Ovary (tissue), 9 donors: Measurements from ENCODE around the gene EEF1A2. TPM values are rescaled to one million over a fixed set of nuclear protein-coding genes. Genes with fewer than 3 reads are reported as not detected.

ENCODE experiments used
- DNase-seq, 5 donors: peaks; one replicate each; pipeline ENCODE4 v3.0.0-alpha.2; 2019 to 2020
- H3K27ac ChIP-seq, 2 donors: fragments of 200-600 bp; one replicate each; pipeline versions ENCODE4 v1.5.1 to v1.8.0; 2019 to 2022
- H3K27me3 ChIP-seq: fragments of 200-600 bp; one replicate; pipeline ENCODE4 v1.8.0; 2022
- H3K36me3 ChIP-seq: fragments of 200-600 bp; sonication (generic); one replicate; pipeline ENCODE4 v1.5.1; 2019
- H3K4me1 ChIP-seq: one replicate; pipeline ENCODE4 v1.8.1; 2013; ENCODE audit warnings: mild to moderate bottlenecking, moderate library complexity; ENCODE audit not compliant: insufficient read depth
- H3K4me3 ChIP-seq: fragments of 200-600 bp; sonication (generic); one replicate; pipeline ENCODE4 v1.5.1; 2017
- H3K9me3 ChIP-seq, 2 donors: fragments of 200-600 bp in 1 of 2; sonication (generic) in 1 of 2; one replicate each; pipeline versions ENCODE4 v1.5.1 to v1.8.1; 2013 to 2019; ENCODE audit warnings: mild to moderate bottlenecking in 1 of 2, moderate library complexity in 1 of 2
- CTCF ChIP-seq, 3 donors: fragments of 450-650 bp in 2 of 3; fragments of 200-600 bp in 1 of 3; IDR thresholded peaks; one replicate each; pipeline versions ENCODE4 v1.5.1 to v1.8.0; 2016 to 2022; ENCODE audit warnings: antibody characterized with exemption in 3 of 3, mild to moderate bottlenecking in 1 of 3
- EP300 ChIP-seq: sonication (generic); formaldehyde crosslinking; IDR thresholded peaks from one replicate; pipeline ENCODE4 v1.6.1; 2017; ENCODE audit warnings: antibody characterized with exemption
- POLR2A ChIP-seq: fragments of 450-650 bp; IDR thresholded peaks from one replicate; pipeline ENCODE4 v1.6.1; 2017; ENCODE audit warnings: antibody characterized with exemption, mild to moderate bottlenecking, moderate library complexity
- WGBS, 3 donors: extraction: QIAGEN DNeasy Blood & Tissue Kit in 1 of 3; methylation state at CpG; one replicate each; pipeline versions ENCODE4 v1.1.5 to v1.1.7; 2013 to 2017; 5-methylcytosine and 5-hydroxymethylcytosine counted together
- intact Hi-C, 4 donors: fragments of 100-400 bp; cut with DNase I; formaldehyde crosslinking; loops; one replicate each; pipeline versions ENCODE4 v1.11.0 to v1.15.1; 2022 to 2023
- polyA plus RNA-seq, 2 donors: library from polyadenylated mRNA; stranded (reverse); fragments of 200-250 nt in 1 of 2; fragments of 350-450 nt in 1 of 2; fragmentation: Illumina TruSeq in 1 of 2; extraction: RNeasy Lipid Tissue Mini Kit (QIAGEN cat#74804) in 1 of 2; gene quantifications; one replicate each; pipeline ENCODE4 v1.2.3, GENCODE V29; 2013 to 2014
- total RNA-seq, 7 donors: library from RNA; depleted of rRNA in 2 of 7; stranded (reverse); fragments of >200 nt in 2 of 7; fragmentation: NEBNext Ultra II Directional in 3 of 7; extraction: Animal tissue kit (Norgen Biotek cat#: 25700) in 3 of 7; gene quantifications; one replicate each; pipeline versions ENCODE4 v1.1.0 to v1.2.4, GENCODE V29; 2016 to 2023
- donor health status: DM: no; HTN: no; CAD: no; lungs with moderate emphysema.
- donor health status: DM: no; HTN: no; CAD: no.
- donor health status: Bipolar disorder and iron deficiency.
- donor health status: DM: yes; HTN: yes; CAD: no.
- donor health status: DM: no; HTN: no; CAD: no.
- donor health status: DM: yes; HTN: yes; CAD: no.

The EEF1A2 gene
- total and polyA plus RNA-seq, 9 donors = 0.25 to 1.3 (median 0.69) TPM

GRCh38 chr20:63537525-63538203 lies 38.8 kb upstream of the EEF1A2 start:
- intact Hi-C loops = loop anchor here (2.0 to 10.0 kb wide), 6 partner anchors 107 to 440 kb away; partner anchors contain the start of genes ABHD16B (in 2 of the 4) and SAMD10 (in 1 of the 4)
- no peak for TF ChIP-seq POLR2A
- TF ChIP-seq CTCF (IDR thresholded peaks at IDR 0.05) = peak; percentile 74 to 96 (median 93)
- Histone ChIP-seq H3K4me3 (no peak overlapping the region), H3K27ac (no peak overlapping the region), H3K36me3 (no peaks in the 10 kb centered on the region), H3K4me1 (peaks cover 2% of the 10 kb centered on the region), H3K27me3 (no peaks in the 10 kb centered on the region), H3K9me3 (no peaks in the 10 kb centered on the region)
- peak; percentile 62 to 87 (median 80) for DNase-seq
- WGBS, 3 donors = 10 to 21% (median 16%) methylated on average over 29 to 34 of the region's 34 CpGs

DNA sequence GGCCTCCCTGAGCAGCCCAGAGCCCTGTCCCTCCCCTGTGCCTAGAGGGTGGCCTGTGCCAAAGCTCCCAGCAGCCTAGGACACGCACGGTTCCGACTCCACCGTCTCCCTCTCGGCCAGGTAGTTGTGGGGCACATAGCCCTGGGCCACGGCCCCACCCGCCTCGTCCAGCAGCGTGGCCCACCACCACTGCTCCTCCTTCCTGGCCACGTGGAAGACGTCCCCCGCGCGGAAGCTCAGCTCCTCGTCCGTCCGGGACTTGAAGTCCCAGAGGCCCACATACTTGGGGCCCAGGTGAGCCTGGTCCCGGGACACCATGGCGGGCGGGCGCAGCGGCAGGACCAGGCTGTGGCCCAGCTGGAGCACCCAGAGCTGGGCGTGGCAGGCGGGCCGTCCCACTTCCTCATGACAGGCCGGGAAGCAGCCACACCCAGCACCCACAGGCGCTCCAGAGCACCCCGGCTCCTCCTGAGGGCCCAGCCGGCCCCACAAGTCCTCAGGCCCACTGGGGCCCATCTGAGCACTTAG lies 38.2 kb upstream of the EEF1A2 start, which contains the start of gene PTK6:
Gene PTK6, minus strand, starts transcription at position 380 of the 528 bp plus-strand sequence. Its CDS starts 62 bp downstream, at position 318.
- H3K4me1 ChIP-seq = peaks cover 2% of the 10 kb centered on the region
- WGBS, 3 donors = 73 to 82% (median 79%) methylated on average over 22 to 29 of the region's 29 CpGs
- H3K4me3 ChIP-seq = peak within 1 kb of the TSS; percentile 0
- no peak for TF ChIP-seq POLR2A
- TF ChIP-seq CTCF (IDR thresholded peaks at IDR 0.05) = no peak
- TF ChIP-seq EP300 = no peak
- no peaks in the 10 kb centered on the region for H3K27me3 ChIP-seq
- H3K36me3 ChIP-seq = no peaks in the 10 kb centered on the region
- H3K27ac ChIP-seq = no peak within 1 kb of the TSS
- intact Hi-C loops = loop anchor here (5.0 to 10.0 kb wide), 5 partner anchors 108 to 440 kb away; partner anchors contain the start of genes ABHD16B (in 2 of the 4) and SAMD10 (in 1 of the 4)
- peak in 1 of 5 donors; percentile 29 for DNase-seq
- no peaks in the 10 kb centered on the region for H3K9me3 ChIP-seq

DNA sequence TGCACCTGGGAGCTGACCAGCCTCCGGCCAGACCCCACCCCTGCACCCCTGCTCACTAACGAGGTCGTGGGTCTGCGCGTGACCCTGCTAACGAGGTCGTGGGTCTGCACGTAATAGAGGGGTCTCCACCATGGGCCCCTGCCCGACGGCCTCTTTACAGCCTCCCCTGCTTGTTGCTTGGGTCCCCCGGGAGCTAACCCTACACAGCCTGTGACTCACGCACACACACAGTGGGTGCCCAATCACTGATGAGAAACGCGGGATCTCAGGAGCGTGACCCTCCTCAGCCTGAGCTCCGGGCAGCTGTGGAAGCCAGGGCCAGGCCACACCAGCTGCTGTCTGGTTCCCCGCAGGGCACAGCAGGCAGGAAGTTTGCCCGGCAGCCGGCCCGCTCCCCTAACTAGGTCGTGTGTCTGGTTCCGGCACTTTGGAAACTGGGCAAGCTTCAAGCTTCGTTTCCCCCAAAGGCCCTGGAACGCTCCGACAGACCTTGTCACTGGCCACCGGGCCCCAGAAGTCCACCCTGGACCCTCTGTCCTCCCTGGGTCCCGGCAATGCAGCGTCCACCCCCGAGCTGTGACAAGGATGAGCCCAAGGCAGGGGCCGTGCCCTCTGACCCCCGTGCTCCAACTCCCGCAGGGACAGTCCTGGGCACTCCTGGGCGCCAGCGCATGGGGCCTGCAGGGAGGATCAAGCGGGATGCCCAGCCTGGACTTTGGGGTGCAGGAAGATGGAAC lies 37.5 kb upstream of the EEF1A2 start:
- WGBS, 3 donors = 33 to 56% (median 47%) methylated on average over 32 to 35 of the region's 35 CpGs
- Histone ChIP-seq H3K27ac (no peak overlapping the region), H3K4me1 (peaks cover 2% of the 10 kb centered on the region), H3K4me3 (peak overlapping the region; percentile 0), H3K27me3 (no peaks in the 10 kb centered on the region), H3K9me3 (no peaks in the 10 kb centered on the region), H3K36me3 (no peaks in the 10 kb centered on the region)
- TF ChIP-seq POLR2A (no peak), CTCF (IDR thresholded peaks at IDR 0.05) (no peak), EP300 (no peak)
- peak in 1 of 5 donors; percentile 26 for DNase-seq
- intact Hi-C loops = loop anchor here (5.0 to 10.0 kb wide), 5 partner anchors 108 to 441 kb away; partner anchors contain the start of genes ABHD16B (in 2 of the 4) and SAMD10 (in 1 of the 4)
